Hindlimb muscle (tissue), 1 donor: Measurements from ENCODE around the gene LRRIQ1. TPM values are rescaled to one million over a fixed set of nuclear protein-coding genes. Genes with fewer than 3 reads are reported as not detected.

Experiments used
- DNase-seq: peaks from one replicate; pipeline ENCODE4 v3.0.0-alpha.2; 2013
- polyA plus RNA-seq: library from polyadenylated mRNA; unstranded; fragments of 120-200 nt; gene quantifications from one replicate; pipeline ENCODE4 v1.2.1, GENCODE V29; 2013; ENCODE audit not compliant: insufficient read length

The LRRIQ1 gene
- polyA plus RNA-seq, 1 donor, result 0.27 TPM

DNA sequence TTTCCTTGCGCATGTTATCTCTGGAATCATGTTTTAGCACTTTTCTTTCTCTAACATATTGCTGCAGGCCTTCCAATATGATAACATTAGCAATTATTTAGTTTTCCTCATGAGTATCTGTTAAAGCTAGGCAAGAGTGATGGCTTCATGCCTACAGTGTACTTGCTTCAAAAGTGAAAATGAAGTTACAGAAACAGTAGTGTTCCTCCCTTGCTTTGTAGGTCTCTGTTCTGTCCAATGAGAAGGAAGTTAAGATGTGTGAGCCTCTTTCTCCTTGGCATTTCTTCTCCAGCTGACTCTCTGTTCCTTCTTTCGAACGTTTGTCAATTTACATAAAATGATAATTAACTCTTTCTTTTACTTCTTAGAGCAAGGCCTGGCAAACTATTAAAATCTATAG, 22.2 kb downstream of the LRRIQ1 start:
- DNase-seq, result no peak

DNA sequence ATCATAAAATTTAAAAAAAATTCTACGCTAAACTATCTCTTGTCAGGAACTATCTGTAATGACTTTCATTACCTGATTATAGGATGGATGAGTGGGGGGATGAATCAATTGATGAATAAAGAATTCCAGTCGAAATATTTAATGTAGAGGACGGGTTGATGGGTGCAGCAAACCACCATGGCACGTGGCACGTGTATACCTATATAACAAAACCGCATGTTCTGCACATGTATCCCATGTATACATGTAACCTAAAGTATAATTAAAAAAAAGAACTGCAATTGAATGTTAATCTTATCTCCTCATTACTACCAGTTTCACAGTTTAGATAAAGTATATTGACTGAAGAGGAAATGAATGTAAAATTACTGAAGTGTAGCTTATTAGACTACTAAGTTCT, 23.4 kb downstream of the LRRIQ1 start:
- DNase-seq, result no peak

DNA sequence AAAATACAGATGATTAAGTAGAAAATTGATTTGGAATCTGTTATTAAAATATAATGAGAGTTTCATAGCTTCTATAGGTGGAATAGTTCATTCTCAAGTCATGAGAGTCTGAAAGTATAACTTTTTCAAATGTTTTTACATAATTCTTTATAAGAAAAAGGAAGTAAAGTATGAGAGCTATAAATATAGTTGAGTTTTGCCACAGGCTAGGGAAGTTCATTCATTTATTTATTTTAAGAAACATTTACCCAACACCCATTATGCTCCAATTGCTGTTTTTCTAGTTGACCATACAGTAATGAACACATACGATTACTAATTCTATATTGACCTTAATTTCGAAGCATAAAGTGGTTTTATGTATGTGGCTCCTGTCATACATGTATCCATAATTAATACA, 24.8 kb downstream of the LRRIQ1 start:
- DNase-seq, result no peak

DNA sequence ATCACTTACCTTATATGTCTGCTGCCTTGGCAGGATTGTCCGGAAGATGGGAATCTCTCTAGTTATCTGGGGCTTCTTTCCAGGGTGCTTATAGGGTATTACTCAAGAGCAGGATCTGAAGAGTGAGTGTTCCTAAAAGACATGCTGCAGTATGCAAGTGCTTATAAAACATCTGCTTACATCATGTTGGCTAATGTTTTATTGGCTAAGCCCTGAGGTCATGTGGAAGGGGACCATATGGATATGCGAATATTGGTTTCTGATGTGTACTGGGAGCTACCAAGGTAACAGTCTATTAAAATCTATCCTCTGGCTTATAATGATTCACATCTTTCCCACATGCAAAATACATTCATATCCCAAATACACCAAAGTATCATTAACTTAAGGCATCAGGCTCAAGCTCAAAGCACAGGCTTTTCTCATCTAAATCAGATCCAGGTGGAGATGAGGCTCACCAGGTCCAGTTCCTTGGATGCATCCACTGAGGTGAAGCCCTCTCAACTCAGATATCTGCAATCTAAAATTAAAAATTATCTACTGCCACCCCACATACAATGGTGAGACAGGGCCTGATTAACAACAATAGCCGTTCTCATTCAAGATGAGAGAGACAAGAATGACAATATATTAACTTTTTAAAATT, 29.8 kb downstream of the LRRIQ1 start:
- DNase-seq, result no peak

DNA sequence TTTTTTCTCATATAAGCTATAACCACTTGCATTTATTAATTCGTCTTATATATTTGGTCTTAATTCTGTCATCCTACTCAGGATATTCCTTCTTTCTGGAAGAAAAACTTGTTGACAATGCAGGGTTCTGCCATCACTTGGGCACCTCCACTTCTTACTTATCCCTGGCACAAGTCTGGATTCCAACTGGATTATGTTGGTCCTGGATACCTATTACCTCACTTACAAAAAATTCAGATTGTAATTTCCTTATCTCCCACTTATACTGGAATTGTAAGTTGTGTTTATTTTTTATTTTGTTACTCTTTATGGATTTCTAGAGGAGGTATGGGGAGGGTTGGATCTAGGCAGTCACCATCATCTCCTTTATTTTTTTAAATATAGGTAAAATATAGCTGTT, 36.7 kb downstream of the LRRIQ1 start:
- no peak for DNase-seq

DNA sequence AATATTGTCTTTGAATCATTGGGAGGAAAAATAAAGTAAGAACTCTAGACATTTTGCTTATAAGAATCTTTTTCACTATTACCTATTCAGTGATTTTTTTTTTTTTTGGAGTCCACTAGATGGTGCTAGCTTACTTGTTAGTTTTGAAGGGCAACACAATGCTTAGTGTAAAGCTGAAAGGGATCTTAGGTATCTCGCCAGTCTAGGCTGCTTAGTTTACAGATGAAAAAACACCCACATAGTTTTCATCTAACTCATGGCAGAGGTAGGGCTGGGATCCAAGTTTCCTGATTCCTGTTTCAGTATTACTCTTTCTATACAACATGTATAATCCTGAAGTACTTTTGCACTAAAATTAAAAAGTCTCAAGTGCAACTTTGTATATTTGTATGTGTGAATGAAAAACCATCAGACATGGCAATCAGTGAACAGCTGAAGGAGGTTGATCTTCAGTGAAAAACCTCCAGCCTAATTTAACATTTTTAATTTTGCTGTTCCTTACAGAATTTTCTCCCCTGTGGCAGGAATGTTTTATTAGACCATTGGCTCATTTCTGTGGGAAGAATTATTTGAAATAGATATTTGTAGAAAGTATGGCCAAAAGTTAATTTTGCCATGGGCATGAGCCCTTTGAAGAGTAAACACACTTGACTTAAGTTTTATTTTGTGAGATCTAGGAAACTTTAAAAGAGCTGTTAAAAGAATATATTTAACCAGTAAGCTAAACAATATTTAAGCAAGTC, 40.7 kb downstream of the LRRIQ1 start:
- peak; percentile 23 for DNase-seq

DNA sequence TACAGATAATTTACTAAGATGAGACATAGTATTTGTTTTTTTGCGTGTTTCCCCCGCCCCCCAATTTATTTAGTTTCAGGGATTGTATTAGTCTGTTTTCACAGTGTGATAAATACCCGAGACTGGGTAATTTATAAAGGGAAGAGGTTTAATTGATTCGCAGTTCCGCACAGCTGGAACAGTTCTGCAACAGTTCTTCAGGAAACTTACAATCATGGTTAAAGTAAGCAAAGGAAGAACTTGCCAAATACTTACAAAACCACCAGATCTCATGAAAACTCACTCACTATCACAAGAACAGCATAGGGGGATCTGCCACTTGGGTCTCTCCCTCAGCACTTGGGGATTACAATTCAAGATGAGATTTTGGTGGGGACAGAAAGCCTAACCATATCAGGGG, 48.9 kb downstream of the LRRIQ1 start:
- no peak for DNase-seq

DNA sequence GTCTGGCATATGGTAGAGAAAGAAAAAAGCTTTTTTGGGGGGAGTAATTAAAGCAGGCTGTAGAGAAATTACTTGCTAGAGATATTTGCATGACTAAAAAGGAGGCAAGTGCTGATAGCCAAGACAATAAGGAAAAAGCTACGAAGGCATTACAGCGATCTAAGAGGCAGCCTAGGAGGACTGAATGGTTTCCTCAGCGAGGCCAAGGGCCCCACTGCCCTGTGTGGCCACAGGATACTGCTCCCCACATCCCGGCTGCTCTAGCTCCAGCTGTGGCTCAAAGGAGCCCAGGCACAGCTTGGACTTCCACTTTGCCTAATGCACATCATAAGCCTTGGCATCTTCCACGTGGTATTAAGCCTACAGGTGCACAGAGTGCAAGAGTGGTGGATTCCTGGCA, 53.6 kb downstream of the LRRIQ1 start:
- DNase-seq, result no peak

DNA sequence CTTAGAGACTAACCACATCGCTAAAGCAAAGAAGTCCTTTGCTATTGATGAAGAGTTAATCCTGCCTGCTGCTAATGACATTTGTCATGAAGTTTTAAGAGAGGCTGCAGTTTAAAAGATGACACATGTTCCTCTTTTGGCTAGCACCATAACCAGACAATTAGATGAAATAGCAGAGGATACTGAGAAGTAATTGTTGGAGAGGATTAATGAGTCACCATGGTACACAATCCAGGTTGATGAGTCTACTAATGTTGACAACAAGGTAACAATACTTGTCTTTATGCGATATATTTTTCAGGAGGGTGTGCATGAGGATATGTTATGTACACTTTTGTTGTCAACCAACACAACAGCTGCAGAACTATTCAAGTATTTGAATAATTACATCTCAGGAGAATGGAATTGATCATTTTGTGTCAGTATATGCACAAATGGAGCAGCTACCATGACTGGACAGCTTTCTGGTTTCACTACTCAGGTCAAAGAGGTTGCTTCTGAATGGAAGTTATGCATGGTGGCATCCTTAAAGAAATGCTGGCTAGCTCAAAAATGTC, 56.7 kb downstream of the LRRIQ1 start:
- no peak for DNase-seq

DNA sequence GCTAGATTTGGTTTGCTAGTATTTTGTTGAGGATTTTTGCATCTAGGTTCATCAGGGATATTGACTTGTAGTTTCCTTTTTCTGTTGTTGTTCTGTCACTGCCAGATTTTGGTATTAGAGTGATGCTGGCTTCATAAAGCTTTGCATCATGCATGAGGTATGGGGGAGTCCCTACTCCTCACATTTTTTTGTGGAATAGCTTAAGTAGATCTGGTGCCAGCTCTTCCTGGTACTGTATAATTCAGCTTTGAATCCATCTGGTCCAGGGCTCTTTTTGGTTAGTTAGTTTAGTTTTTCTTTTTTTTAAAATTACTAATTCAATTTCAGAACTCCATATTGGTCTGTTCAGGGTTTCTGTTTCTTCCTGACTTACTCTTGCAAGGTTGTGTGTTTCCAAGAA, 59.4 kb downstream of the LRRIQ1 start:
- no peak for DNase-seq

DNA sequence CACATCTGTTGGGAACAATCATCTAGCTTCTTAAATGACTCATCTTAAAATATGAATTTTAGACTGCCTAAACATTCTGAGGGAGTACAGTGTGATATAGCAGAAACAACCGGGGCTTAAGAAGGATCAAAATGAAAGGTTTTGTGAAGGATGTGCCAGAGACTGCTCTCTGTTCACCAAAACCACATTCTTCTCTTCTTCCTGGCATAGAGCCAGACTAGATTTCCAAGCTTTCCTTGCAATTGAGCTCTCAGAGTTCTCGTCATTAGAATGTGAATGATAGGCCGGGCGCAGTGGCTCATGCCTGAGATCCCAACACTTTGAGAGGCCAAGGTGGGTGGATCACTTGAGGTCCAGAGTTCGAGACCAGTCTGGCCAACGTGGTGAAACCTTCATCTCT, 94.5 kb downstream of the LRRIQ1 start:
- DNase-seq, result no peak

DNA sequence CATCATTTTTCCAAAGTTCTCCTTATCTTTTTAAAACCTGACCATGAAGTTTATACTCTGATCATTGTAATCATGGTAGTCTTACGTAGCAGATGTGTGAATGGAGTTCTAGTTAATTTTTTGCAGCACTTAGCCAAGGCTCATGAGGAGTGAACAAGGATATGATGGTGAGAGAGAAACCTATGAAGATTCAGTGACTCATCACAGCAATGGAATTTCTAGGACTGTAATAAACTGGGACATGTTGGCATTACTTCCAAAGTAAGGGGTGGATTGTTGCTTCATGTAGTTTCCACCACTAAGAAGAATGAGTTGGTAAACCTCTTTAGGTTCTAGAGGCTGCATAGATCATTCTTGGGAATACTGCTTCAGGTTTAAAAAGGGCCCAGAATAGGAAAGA, 102.7 kb downstream of the LRRIQ1 start:
- DNase-seq, result no peak

DNA sequence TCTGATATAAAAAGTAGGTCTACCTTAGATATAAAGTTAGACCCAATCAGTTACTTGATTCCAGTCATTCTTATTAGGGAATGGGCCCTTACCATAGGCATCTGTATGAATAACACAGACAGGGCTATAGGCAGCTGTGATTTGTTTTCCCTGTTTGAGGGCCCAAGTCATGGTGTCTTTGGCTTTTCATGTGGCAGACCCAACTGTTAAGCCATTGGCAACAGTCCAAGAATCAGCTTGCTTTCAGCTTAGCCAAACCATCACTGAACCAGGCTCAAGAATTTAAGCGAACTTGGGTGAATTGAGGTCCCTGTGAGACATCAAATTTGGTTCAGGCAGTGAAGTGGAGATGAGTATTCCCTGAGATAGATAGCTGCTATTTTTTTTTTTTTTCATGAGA, 111.2 kb downstream of the LRRIQ1 start:
- DNase-seq, result no peak

DNA sequence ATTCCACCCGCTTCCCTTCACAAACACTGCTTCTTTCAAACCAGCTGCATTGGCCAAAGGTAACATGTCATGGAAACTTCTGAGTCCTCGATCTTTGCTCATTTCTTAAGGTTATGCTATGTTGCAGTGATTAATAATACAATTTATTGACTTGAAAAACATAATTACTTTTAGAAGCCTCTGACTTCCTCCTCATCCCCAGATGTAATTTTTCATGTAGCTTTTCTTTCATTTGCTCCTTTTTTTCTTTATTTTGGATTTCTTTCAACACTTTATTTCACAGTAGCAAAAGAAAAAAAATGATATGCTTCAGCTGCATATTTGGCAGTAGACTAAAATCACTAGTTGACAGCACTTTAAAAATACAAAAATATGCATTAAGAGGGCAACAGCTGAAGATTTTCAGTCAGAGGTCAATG, 116.2 kb downstream of the LRRIQ1 start:
- DNase-seq, result no peak

DNA sequence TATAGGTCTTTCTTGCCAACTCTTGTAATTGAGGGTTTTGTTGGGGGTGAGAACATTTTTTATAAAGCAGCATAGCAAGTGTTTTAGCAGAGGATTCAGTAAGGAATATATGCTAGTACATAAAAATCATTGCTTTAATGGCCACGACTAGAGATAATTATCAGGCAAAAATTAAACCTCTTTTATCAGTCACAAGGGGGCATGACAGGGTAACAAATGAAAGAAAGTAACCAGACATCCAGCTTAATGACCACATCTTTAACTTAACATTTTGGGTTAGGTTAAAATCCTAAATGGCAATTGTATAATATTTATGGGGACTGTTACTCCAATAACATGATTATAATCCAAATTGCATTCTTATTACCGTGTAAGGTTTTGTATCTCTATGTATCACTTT, 119.6 kb downstream of the LRRIQ1 start:
- no peak for DNase-seq

DNA sequence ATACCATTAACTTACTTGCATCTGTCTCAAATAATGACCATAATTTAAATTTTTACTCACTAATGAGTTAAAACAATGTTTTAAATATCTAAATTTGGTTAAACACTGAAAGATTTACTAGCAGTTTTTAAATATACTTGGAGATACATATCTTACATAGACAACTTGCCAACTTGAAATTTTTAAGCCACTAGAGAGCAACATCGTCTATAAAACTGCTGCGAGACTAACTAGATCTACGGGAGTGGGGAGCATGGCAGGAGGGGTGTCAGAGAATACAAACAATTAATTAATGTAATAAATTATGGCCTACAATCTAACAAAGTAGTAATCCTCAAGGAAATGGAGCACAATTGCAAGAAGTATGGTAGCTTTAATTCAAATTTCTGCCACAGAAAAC, 120.4 kb downstream of the LRRIQ1 start:
- no peak for DNase-seq

DNA sequence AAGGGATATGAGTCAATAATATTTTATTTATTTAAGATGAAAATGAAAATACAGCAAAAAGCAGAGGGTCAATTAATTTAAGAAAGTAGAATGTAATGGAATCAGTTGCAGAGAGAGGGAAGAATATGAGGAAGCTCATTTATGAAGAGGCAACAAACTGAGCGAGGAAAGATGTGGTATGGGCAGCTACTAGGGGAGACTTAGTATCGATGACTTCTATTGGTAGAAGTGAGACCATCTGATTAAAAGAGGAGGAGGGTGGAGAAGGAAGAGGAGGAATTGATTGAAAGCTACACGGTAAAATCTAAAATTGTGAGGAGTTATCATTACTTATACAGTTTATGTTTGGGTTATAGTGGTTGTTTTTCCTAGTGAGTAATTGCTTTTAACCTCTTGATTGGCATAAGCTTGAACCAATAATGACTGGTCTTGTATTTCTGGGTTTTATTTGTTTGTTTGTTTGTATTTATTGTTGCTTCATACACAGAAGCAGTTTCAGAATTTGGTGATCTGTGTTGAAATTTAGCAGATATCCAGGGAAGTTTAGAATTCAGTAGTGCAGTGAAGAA, 121.0 kb downstream of the LRRIQ1 start:
- no peak for DNase-seq

DNA sequence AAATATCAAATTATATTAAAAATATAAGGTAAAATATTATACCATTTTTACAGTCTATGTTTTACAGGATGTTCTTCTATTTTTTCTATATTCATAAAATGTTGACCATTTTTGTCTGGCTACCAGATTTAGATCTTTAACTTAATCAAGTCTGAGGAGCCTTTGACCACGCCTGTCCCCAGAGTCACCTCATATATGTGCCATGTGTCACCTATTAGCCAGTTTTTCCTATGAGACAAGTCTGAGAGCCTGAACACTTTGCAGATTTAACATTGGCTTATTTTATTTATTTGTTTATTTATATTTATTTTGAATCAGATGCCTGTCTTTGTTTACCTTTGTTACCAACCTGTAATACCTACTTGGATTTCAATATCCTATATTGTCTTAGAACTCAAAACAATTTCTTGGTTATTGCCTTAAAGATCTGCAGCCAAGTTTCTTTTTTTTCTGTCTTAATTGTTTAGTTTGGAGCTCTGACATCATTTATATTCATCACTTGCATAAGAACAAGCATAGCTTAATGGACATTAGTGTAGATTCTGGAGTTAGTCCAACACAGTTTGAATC, 127.7 kb downstream of the LRRIQ1 start:
- no peak for DNase-seq

DNA sequence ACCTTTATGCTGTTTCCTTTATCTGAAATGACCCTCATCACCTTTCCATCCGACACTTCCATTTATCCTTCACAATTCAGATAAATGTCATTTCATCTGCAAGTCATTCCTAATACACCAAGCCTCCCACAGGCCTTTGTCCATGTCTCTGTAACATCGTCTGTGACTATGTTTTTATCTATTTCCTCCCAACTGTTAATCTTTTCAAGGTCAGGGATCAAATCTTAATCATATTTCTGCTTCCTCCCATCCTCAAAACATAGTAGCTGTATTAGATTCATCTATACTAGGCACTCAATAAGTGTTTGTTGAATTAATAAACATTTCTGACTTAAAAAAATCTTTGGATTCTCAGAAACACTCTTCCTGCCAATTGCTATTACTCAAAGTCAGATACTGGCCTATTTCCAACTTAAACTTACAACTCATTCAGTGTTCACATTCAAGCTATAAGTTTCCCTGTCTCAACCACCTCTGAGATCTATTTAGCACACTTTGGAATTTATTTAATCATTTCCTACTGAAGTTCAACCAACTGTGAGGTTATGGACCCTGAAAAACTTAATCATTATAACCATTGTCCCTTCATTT, 143.6 kb downstream of the LRRIQ1 start:
- no peak for DNase-seq

DNA sequence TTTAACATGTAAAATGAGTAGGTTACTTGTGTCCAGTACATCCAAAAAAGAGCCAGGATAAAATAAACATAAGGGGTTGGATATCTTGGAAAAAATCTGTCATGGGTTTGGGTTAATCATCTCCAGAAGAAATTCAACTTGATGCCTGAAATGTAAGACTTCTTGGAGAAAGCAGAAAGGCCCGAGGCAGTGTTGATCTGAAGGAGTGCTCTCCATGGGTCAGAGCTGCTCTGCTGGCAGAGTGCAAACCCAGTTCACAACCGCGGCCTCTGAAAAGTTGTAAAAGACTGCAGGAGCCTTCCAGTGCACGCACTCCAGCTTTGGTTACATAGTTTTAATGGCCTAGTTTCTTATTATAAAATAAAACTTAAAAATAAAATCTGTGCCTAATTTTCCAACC, 146.5 kb downstream of the LRRIQ1 start:
- DNase-seq, result no peak

DNA sequence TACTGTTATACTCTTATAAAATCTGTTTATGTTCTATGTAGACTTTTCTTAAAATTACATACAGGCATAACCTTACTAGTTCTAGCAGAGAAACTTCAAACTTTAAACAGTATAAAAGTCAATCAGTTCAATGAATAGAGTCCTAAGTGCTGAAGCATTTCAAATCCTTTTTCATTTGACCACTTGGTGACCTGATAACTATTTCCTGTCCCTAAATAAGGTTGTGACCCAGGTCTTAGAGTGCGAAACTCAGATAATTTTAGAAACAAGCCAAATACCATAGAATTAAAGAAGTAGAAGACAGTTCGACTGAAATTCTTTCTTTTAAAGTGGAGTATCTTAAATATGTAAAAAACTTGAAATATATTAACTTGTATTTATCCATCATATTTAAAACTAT, 147.7 kb downstream of the LRRIQ1 start:
- no peak for DNase-seq

DNA sequence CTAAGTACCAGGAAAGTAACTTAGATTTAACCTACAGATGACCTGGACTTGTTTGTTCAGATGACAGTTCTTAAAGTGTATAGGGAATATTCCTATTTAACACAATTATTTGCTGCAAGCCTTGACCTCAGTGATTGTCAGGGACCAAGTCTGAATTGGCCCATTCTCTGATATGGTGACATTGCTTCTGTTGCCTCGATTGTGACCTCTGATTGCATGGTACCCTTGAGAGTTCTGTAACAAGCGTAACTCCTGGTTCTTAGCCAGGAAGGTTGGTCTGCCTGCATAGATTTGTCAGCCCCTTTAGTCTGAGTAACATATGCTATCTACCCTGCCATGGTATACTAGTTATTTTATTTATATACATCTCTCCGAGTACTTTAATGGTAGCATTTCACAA, 150.1 kb downstream of the LRRIQ1 start:
- DNase-seq, result no peak

DNA sequence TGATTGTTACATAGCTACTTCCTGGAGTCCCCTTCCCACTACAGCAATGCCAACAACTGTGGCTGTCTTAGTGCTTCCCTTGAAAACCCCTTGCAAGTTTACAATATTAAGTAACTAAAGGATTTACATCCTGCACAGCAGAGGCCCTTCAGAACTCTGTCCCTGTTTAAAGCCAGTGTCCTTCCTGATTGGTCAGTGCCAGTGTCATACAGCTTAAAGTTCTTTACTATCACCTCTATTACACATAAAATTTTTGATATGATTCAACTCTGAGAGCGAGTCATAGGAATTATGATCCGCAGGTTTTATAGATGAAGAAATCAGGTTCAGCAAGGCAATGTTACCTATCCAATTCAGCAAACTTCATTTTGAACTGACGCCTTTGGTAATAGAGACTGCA, 152.5 kb downstream of the LRRIQ1 start:
- DNase-seq, result no peak
